Measurements from ENCODE around the gene NDUFS8. TPM values are rescaled to one million over a fixed set of nuclear protein-coding genes. Genes with fewer than 3 reads are reported as not detected.

The NDUFS8 gene
- total RNA-seq, 2 donors from 2014 or later: 135 to 157 TPM

GRCh38 chr11:68042219-68043028 is 11.9 kb downstream of the NDUFS8 start:
- no peak for ATAC-seq
- intact Hi-C loops (cut with DNase I, micrococcal nuclease): no loop called here
- DNase-seq: no peak

- intact Hi-C loops (cut with DNase I, micrococcal nuclease): no loop called here
- DNase-seq: no peak
Observed at GRCh38 chr11:68043029-68043348, 12.5 kb downstream of the NDUFS8 start.

GRCh38 chr11:68043349-68044144 is 13.1 kb downstream of the NDUFS8 start:
- ATAC-seq: no peak
- DNase-seq: no peak
- intact Hi-C loops (cut with DNase I, micrococcal nuclease): no loop called here

More at GRCh38 chr11:68043029-68043348, 12.5 kb downstream of the NDUFS8 start:
- ATAC-seq: no peak

- ATAC-seq (no peak), DNase-seq (no peak)
- intact Hi-C loops (cut with DNase I, micrococcal nuclease): no loop called here
Observed at GRCh38 chr11:68044145-68044813, 13.8 kb downstream of the NDUFS8 start.

GRCh38 chr11:68044898-68045351 is 14.4 kb downstream of the NDUFS8 start:
- intact Hi-C loops (cut with DNase I, micrococcal nuclease): no loop called here
- DNase-seq: no peak
- no peak for ATAC-seq

GRCh38 chr11:68047437-68048290 is 17.2 kb downstream of the NDUFS8 start:
- intact Hi-C loops (cut with DNase I, micrococcal nuclease): no loop called here
- ATAC-seq (no peak), DNase-seq (no peak)

GRCh38 chr11:68048681-68049508 is 18.4 kb downstream of the NDUFS8 start:
- DNase-seq (no peak), ATAC-seq (no peak)
- intact Hi-C loops (cut with DNase I, micrococcal nuclease): no loop called here

- no peak for ATAC-seq
- DNase-seq: no peak
- intact Hi-C loops (cut with DNase I, micrococcal nuclease): no loop called here
Observed at GRCh38 chr11:68049509-68050370, 19.3 kb downstream of the NDUFS8 start.

GRCh38 chr11:68050371-68050841 is 19.9 kb downstream of the NDUFS8 start:
- intact Hi-C loops (cut with DNase I, micrococcal nuclease): no loop called here
- DNase-seq (no peak), ATAC-seq (no peak)

GRCh38 chr11:68051191-68052136 is 21.0 kb downstream of the NDUFS8 start:
- DNase-seq (no peak), ATAC-seq (peak; percentile 14)
- intact Hi-C loops (cut with DNase I, micrococcal nuclease): no loop called here

- ATAC-seq: peak; percentile 7
- DNase-seq: no peak
- intact Hi-C loops (cut with DNase I, micrococcal nuclease): no loop called here
Observed at GRCh38 chr11:68052137-68052873, 21.8 kb downstream of the NDUFS8 start.

GRCh38 chr11:68053117-68053516 is 22.6 kb downstream of the NDUFS8 start:
- DNase-seq (no peak), ATAC-seq (peak; percentile 6)
- intact Hi-C loops (cut with DNase I, micrococcal nuclease): no loop called here

- ATAC-seq: peak; percentile 1
- no peak for DNase-seq
- intact Hi-C loops (cut with DNase I, micrococcal nuclease): no loop called here
Observed at GRCh38 chr11:68053981-68054812, 23.7 kb downstream of the NDUFS8 start.
